ENCODE results near the gene KCNH2. TPM values are rescaled to one million over a fixed set of nuclear protein-coding genes. Genes with fewer than 3 reads are reported as not detected.

Gene KCNH2
- total RNA-seq, 2 donors from 2014 or later = 0.92 to 10.4 TPM

- ATAC-seq (no peak), DNase-seq (no peak)
- intact Hi-C loops (cut with DNase I, micrococcal nuclease) = no loop called here
Measured at GRCh38 chr7:150904011-150904909, 73.9 kb downstream of the KCNH2 start.

GRCh38 chr7:150903606-150904005 lies 74.5 kb downstream of the KCNH2 start:
- intact Hi-C loops (cut with DNase I, micrococcal nuclease) = no loop called here
- ATAC-seq (peak; percentile 51), DNase-seq (peak; percentile 78 to 87)

GRCh38 chr7:150902078-150903033 lies 75.8 kb downstream of the KCNH2 start:
- peak; percentile 76 for ATAC-seq
- peak; percentile 73 to 74 for DNase-seq
- intact Hi-C loops (cut with DNase I, micrococcal nuclease) = no loop called here

- DNase-seq = peak; percentile 79 to 80
- ATAC-seq = peak; percentile 80
- intact Hi-C loops (cut with DNase I, micrococcal nuclease) = no loop called here
Measured at GRCh38 chr7:150901160-150902035, 76.7 kb downstream of the KCNH2 start.

GRCh38 chr7:150900675-150901074 lies 77.4 kb downstream of the KCNH2 start:
- peak in 1 of 2 donors; percentile 24 for DNase-seq
- ATAC-seq = no peak
- intact Hi-C loops (cut with DNase I, micrococcal nuclease) = no loop called here

GRCh38 chr7:150898475-150899011 lies 79.6 kb downstream of the KCNH2 start:
- peak; percentile 67 to 88 for DNase-seq
- intact Hi-C loops (cut with DNase I, micrococcal nuclease) = loop anchor here (2.0 to 10.0 kb wide), 2 partner anchors 86 to 88 kb away; no protein-coding TSS in a partner anchor

GRCh38 chr7:150897502-150898474 lies 80.3 kb downstream of the KCNH2 start:
- intact Hi-C loops (cut with DNase I, micrococcal nuclease) = loop anchor here (2.0 to 10.0 kb wide), 2 partner anchors 87 to 89 kb away; no protein-coding TSS in a partner anchor
- ATAC-seq (no peak), DNase-seq (peak in 1 of 2 donors; percentile 18)

More at GRCh38 chr7:150898475-150899011, 79.6 kb downstream of the KCNH2 start:
- ATAC-seq = peak; percentile 18

- intact Hi-C loops (cut with DNase I, micrococcal nuclease) = loop anchor here in 1 of 2 donors (10.0 kb wide), 1 partner anchor 88 kb away; no protein-coding TSS in a partner anchor
- no peak for DNase-seq
- ATAC-seq = no peak
Measured at GRCh38 chr7:150896562-150897209, 81.4 kb downstream of the KCNH2 start.

- intact Hi-C loops (cut with DNase I, micrococcal nuclease) = loop anchor here in 1 of 2 donors (10.0 kb wide), 1 partner anchor 89 kb away; no protein-coding TSS in a partner anchor
- no peak for ATAC-seq
- no peak for DNase-seq
Measured at GRCh38 chr7:150895809-150896208, 82.3 kb downstream of the KCNH2 start.

Other genes starting within 250 kb of the KCNH2 start
- gene GIMAP5, start 240.9 kb downstream of the KCNH2 start, total RNA-seq = 1 to 10 TPM; 4.9 to 6.6 TPM
- gene TMEM176B, start 178.0 kb downstream of the KCNH2 start, total RNA-seq = 100 to 1,000 TPM; 173 to 355 TPM
- 100 to 1,000 TPM; 118 to 275 TPM for gene TMEM176A, start 177.6 kb downstream of the KCNH2 start, total RNA-seq
- gene AOC1, start 125.8 kb downstream of the KCNH2 start, total RNA-seq = 100 to 1,000 TPM; 566 to 682 TPM
- gene NOS3, start 12.7 kb upstream of the KCNH2 start, total RNA-seq = 1 to 10 TPM; 2.7 to 5.4 TPM
- under 1 TPM in 1 of 2 donors, not detected in 1; 0.22 TPM for gene ATG9B, start 46.2 kb upstream of the KCNH2 start, total RNA-seq
- 10 to 100 TPM; 25.3 to 40.0 TPM for gene ABCB8, start 50.1 kb upstream of the KCNH2 start, total RNA-seq
- 1 to 10 TPM; 1.4 to 2.3 TPM for gene ASIC3, start 70.2 kb upstream of the KCNH2 start, total RNA-seq
- 10 to 100 TPM; 12.8 to 15.1 TPM for gene CDK5, start 79.6 kb upstream of the KCNH2 start, total RNA-seq
- 10 to 100 TPM; 76.7 to 97.4 TPM for gene SLC4A2, start 81.3 kb upstream of the KCNH2 start, total RNA-seq
- gene FASTK, start 102.5 kb upstream of the KCNH2 start, total RNA-seq = 100 to 1,000 TPM in 1 of 2 donors, 10 to 100 TPM in 1; 82.0 to 108 TPM
- 10 to 100 TPM; 72.4 to 80.7 TPM for gene TMUB1, start 105.2 kb upstream of the KCNH2 start, total RNA-seq
- gene AGAP3, start 108.2 kb upstream of the KCNH2 start, total RNA-seq = 10 to 100 TPM; 50.8 to 64.0 TPM
- gene GBX1, start 189.4 kb upstream of the KCNH2 start, total RNA-seq = not detected
- gene ASB10, start 208.9 kb upstream of the KCNH2 start, total RNA-seq = not detected
- gene H2BK1, start 232.2 kb upstream of the KCNH2 start, total RNA-seq = not detected
- gene ABCF2, start 248.9 kb upstream of the KCNH2 start, total RNA-seq = 10 to 100 TPM; 27.9 to 28.0 TPM

Data from left colon (tissue), 2 donors.